ENCODE results near the gene HMGN4.
A peak's percentile ranks its signal among the peaks of the same experiment; 100 is the strongest.

- 0 out of 2 replicates have a peak, but pooled peaks have one; percentile 4 for TF ChIP-seq CTCF (IDR thresholded peaks at IDR 0.05; ENCODE audit: low read length)
- TF ChIP-seq EZH2 (optimal IDR thresholded peaks at IDR 0.05; ENCODE audit: low read depth, low read length) = no peak
Observed at GRCh38 chr6:26550250-26550993, 12.3 kb downstream of the HMGN4 start.
